Heart left ventricle (tissue), 13 donors: Measurements from ENCODE around the gene ERBB4.

Source experiments
- CTCF ChIP-seq, 12 donors: fragments of 200-600 bp; sonication (generic) in 4 of 12; IDR thresholded peaks; one replicate each; pipeline versions ENCODE4 v1.5.0 to v1.8.0; 2018 to 2022; ENCODE audit warnings: antibody characterized with exemption in 12 of 12, mild to moderate bottlenecking in 5 of 12
- POLR2A ChIP-seq, 2 donors: fragments of 450-650 bp; IDR thresholded peaks; one replicate each; pipeline ENCODE4 v1.6.1; 2017; ENCODE audit warnings: antibody characterized with exemption in 2 of 2, mild to moderate bottlenecking in 2 of 2, moderate library complexity in 2 of 2
- donor health status: ischemic (EF 13 %, LVEDD 7.1; RV severe dilation, severe dysfunction).
- donor health status: DM: no; HTN: yes; CAD: no.
- donor health status: DM: no; HTN: no; CAD: no.
- donor health status: ischemic (EF 25% LVEDD 6.9; RV normal size, moderate dysfunction).
- donor health status: ischemic (EF 25% LVEDD 5.7; RV mildly dilated, moderate dysfunction).
- donor health status: ischemic (EF 35%, LVEDD 5.7; RV mildly dilated, moderate dysfunction).
- donor health status: nonischemic (EF 11% LVEDD 7.7; RV severe dilation, severe dysfunction).
- donor health status: DM: yes; HTN: yes; CAD: no.
- donor health status: PGD.
- donor health status: ischemic (EF 29% LVEDD 5.4; RV normal size, mild dysfunction).
- donor health status: nonischemic (EF 23%, LVEDD 6.1; RV moderate dilation, normal function).

DNA sequence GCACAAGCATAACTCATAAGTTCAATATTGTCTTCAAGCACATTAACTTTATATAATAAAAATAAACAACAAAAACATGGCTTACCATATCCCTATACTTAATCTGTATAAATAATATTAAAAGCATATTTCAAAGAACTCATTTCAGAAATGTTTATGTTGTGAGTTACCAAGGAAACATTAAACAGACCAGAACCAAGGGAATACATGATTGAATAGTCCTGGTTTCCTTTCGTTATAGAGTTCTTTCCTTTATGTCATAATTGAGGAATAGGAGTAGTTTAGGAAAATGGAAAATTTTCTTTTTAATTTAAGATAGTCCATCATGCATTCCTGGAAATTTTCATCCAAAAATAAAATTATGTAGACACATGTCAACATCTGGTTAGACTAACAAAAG is 343.0 kb downstream of the ERBB4 start:
- TF ChIP-seq CTCF (IDR thresholded peaks at IDR 0.05) (no peak), POLR2A (IDR thresholded peaks at IDR 0.05) (no peak)
